H7 (cell line): ENCODE results near the gene SDE2. TPM values are rescaled to one million over a fixed set of nuclear protein-coding genes. Genes with fewer than 3 reads are reported as not detected.

Experiments used
- DNase-seq: peaks from one replicate; pipeline ENCODE4 v3.0.0; 2012
- H3K27me3 ChIP-seq: 2 replicates; pipeline ENCODE4 v1.6.0; 2011; ENCODE audit warnings: mild to moderate bottlenecking, low read length; ENCODE audit not compliant: control insufficient read depth, insufficient read depth
- H3K36me3 ChIP-seq: replicated peaks from 2 replicates; pipeline ENCODE4 v1.5.1; 2011; ENCODE audit warnings: low read length; ENCODE audit not compliant: control insufficient read depth, insufficient read depth
- H3K4me3 ChIP-seq: 2 replicates; pipeline ENCODE4 v1.5.1; 2011; ENCODE audit warnings: low read depth, mild to moderate bottlenecking, control low read depth, low read length, moderate library complexity; ENCODE audit not compliant: insufficient read depth
- total RNA-seq: library from RNA; depleted of rRNA; stranded (reverse); fragments of >200 nt; shearing (Covaris generic); gene quantifications from 2 replicates; pipeline ENCODE4 v1.2.3, GENCODE V29; 2014; rRNA removed

The SDE2 gene
- total RNA-seq = 34.4 and 38.4 TPM in 2 replicates

DNA sequence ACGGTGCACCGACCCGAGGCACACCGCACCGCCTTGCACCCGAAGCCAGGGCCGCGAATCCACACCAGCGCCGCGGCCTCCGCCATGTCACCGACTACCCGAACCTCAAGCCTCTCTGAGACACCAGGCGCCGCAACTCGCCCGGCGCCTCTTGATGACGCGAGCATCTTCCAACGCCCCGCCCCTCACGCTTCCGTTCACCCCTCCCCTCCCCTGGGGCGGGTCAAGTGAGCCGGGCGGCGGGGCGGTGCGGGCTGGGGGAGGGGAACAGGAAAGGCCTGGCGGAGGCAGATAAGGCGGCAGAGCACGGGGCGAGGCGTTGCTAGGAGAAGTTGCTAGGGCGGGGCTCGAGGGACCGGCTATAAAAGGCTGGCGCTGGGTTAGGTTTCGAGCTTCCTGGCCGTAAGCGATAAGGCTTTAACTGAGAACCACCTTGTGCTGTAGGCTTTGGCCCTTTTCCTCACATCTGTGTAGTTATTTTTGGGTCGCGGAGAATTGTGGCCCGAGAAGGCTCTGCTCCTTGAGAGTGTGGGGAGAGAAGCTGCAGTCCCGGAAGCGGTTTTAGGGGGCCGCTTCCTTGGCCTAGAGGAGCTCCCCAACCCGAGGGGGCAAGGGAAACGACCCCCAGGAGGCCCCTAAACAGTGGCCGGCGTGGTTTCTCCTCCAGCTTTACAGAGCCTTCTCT lies at the start of gene SDE2:
TSS of gene SDE2 (minus strand) at position 117 of the 685 bp plus-strand sequence. CDS start at position 86, 31 bp downstream.
- peak; percentile 98 for DNase-seq
- H3K27me3 ChIP-seq = no peaks in the 10 kb centered on the region
- no peaks in the 10 kb centered on the region; the same call in 1 of the 2 replicates for H3K36me3 ChIP-seq
- peak within 1 kb of the TSS; percentile 71 for H3K4me3 ChIP-seq

- Histone ChIP-seq H3K4me3 (no peak overlapping the region), H3K27me3 (no peaks in the 10 kb centered on the region), H3K36me3 (no peaks in the 10 kb centered on the region)
- no peak for DNase-seq
Observed at GRCh38 chr1:226048886-226049285, 49.7 kb upstream of the SDE2 start.

DNA sequence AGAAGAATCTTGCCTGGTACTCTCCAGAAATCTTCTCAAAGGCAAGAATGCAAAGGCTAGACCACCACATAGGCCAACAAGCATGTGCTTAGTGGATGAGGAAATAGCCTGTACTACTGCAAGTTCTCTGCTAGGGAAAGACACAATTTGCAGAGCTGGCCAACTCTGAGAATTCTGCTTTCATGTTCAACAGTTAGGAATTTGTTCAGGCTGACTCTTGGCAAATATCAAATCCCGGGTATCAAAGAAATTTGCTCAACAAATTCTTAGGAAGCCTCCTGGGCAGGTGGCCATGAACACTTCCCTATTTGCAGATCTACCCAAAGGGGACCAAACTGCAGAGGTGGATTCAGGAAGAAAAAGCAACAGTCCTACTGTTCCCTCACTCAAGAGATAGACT lies 48.4 kb upstream of the SDE2 start:
- Histone ChIP-seq H3K36me3 (no peaks in the 10 kb centered on the region), H3K4me3 (no peak overlapping the region), H3K27me3 (no peaks in the 10 kb centered on the region)
- DNase-seq = no peak

GRCh38 chr1:226046240-226046639 lies 47.1 kb upstream of the SDE2 start:
- DNase-seq = no peak

GRCh38 chr1:226044514-226045101 lies 45.5 kb upstream of the SDE2 start:
- Histone ChIP-seq H3K27me3 (peaks cover 2% of the 10 kb centered on the region; the same call in 1 of the 2 replicates), H3K4me3 (no peak overlapping the region), H3K36me3 (no peaks in the 10 kb centered on the region)
- no peak for DNase-seq

More at GRCh38 chr1:226046240-226046639, 47.1 kb upstream of the SDE2 start:
- no peak overlapping the region for H3K4me3 ChIP-seq
- no peaks in the 10 kb centered on the region for H3K36me3 ChIP-seq
- H3K27me3 ChIP-seq = no peaks in the 10 kb centered on the region

GRCh38 chr1:226041419-226041818 lies 42.3 kb upstream of the SDE2 start:
- Histone ChIP-seq H3K36me3 (no peaks in the 10 kb centered on the region), H3K27me3 (peaks cover 2% of the 10 kb centered on the region; the same call in 1 of the 2 replicates), H3K4me3 (no peak overlapping the region)
- no peak for DNase-seq

DNA sequence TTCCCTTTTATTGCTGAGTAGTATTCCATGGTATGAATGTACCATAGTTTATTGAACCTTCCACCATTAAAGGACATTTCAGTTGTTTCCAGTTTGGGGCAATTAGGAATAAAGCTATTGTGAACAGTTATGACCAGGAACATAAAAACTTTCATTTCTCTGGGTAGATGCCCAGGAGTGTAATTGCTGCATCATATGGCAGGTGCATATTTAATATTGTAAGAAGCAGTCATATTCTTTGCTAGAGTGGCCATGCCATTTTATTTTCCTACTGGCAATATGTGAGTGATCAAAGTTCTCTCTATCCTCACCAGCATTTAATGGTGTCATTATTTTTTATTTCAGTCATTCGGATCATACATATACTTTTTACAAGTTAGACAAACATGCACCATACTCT lies 39.5 kb upstream of the SDE2 start:
- no peak for DNase-seq
- Histone ChIP-seq H3K4me3 (no peak overlapping the region), H3K27me3 (peaks cover 2% of the 10 kb centered on the region; the same call in 1 of the 2 replicates), H3K36me3 (no peaks in the 10 kb centered on the region)

DNA sequence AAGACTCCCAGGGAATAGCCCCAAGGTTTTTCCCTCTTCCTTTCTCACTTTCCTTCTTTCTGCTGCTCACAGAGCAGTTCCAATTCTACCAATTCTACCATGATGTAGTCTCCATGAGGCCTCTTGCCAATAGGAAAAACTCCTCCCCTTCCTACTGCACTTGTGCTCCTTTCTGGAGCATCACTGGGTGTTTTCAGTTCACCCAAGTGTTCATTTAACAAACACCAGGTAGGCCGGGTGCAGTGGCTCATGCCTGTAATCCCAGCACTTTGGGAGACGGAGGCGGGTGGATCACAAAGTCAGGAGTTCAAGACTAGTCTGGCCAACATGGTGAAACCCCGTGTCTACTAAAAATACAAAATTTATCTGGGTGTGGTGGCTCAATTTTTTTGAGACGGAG lies 36.8 kb upstream of the SDE2 start:
- peaks cover 2% of the 10 kb centered on the region; the same call in 1 of the 2 replicates for H3K27me3 ChIP-seq
- no peaks in the 10 kb centered on the region for H3K36me3 ChIP-seq
- H3K4me3 ChIP-seq = no peak overlapping the region
- DNase-seq = no peak

DNA sequence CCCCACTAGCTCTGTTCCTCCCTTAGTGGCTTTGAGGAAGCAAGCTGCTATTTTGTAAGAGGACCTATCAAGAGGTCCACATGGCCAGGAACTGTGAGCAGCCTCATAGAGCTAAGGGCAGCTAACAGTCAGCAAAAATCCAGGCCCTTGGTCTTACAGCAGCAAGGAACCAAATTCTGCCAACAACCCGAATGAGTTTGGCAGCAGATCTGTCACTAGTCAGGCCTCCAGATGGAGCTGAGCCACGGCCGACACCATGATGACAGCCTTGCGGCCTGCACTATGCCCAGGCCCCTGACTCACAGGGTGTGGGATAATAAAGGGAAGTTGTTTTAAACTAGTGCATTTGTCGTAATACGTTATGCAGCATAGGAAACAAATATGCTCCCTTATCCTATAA lies 35.3 kb upstream of the SDE2 start:
- no peaks in the 10 kb centered on the region for H3K36me3 ChIP-seq
- H3K27me3 ChIP-seq = no peaks in the 10 kb centered on the region
- no peak for DNase-seq
- no peak overlapping the region for H3K4me3 ChIP-seq

- no peaks in the 10 kb centered on the region for H3K36me3 ChIP-seq
- H3K27me3 ChIP-seq = no peaks in the 10 kb centered on the region
- DNase-seq = no peak
- H3K4me3 ChIP-seq = no peak overlapping the region
Observed at GRCh38 chr1:226033991-226034390, 34.8 kb upstream of the SDE2 start.

DNA sequence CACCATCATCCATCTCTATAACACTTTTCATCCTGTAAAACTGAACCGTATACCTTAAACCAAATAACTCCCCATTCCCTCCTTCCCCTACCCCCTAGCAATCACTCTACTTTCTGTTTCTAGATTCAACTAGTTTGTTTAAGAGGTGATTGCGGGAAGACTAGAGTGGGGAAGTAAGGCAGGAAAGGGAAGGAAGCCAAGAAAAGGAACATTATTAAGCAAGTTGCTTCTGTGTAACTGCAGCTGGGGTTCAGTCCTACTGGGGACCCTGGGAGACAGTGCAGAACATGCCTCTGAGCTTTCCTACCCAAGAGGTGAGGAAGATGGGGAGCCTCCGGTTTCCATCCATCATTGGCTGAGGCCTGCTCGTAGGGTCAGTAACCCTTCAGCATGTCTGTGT lies 34.4 kb upstream of the SDE2 start:
- Histone ChIP-seq H3K4me3 (no peak overlapping the region), H3K36me3 (no peaks in the 10 kb centered on the region), H3K27me3 (no peaks in the 10 kb centered on the region)
- no peak for DNase-seq

DNA sequence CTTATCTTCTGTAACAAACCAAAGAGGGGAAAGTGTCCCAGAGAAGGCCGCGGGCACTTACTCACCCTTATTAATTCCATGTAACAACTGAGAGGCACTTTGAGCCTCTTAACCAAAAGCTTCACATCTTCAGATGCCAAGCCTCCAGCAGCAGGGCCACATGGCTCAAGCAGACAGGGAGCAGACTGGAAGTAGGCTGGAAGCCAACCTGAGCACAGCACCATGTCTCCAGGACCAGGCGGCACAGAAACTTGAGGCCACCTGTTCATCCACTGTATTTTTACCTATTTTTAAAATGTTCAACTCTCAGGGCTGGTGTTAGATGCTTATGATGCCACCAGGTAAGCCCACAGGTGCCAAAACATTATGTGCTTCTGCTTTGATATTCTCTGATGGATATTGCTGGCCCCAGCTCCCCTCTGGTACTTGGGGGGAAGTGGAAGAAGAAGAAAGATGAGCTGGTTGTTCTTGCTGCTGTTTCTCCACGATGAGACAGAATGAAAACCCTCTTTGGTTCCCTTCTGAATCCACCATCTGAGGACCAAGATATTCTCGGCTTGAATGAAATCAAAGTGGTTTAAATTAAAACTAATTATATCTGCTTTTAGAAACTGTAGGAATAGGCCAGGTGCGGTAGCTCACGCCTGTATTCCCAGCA lies 30.6 kb upstream of the SDE2 start:
- DNase-seq = no peak
- Histone ChIP-seq H3K36me3 (no peaks in the 10 kb centered on the region), H3K4me3 (no peak overlapping the region), H3K27me3 (no peaks in the 10 kb centered on the region)

DNA sequence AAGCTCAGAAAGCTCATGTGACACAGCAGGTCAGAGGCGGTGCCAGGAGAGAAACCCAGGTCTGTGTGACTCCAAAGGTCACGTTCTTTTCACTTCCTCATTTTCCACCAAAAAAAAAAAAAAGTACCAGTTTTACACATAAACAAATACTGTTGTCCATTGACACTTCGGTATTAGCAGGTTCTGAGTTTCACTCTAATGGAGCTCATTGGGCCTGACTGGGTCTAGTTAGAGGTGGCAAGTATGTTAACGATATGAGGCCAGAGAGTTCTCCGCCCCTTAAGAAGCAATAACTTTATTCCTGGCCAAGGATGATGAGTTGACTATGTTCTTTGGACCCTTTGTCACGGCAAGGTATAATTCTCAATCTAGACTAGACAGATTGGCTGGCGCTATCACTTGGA lies 30.0 kb upstream of the SDE2 start:
- no peak for DNase-seq
- H3K27me3 ChIP-seq = no peaks in the 10 kb centered on the region
- no peaks in the 10 kb centered on the region for H3K36me3 ChIP-seq
- no peak overlapping the region for H3K4me3 ChIP-seq

DNA sequence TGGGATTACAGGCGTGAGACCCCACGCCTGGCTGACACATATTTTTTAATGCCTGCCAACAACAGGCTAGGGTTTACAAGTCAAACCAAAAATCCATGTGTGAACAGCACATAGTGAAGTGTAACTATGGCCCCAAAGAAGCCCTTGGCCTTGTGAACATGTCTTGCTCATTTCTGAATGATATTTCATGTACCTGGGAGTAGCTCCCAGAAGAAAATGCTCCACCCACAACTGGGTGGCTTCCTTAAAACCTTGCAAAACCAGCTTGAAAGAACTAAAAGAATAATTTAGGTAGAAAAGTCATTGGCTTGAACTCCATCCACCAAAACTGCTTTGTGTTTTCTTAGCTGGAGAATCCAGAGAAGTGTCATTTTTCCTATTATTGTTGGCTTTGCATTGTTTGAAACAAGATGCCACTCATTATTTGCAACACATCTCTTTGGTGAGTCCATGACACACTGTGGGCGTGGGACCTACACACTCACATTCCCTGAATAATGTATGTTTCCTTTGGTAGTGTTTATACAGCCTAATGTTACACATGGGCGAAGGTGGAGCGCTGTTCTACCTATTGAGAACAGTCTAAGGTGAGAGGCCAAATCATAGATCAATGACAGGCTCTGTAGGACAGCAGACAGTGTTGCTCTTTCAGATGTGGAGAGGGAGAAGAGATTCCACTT lies 28.5 kb upstream of the SDE2 start:
- Histone ChIP-seq H3K27me3 (no peaks in the 10 kb centered on the region), H3K36me3 (no peaks in the 10 kb centered on the region), H3K4me3 (no peak overlapping the region)
- DNase-seq = no peak
